Pancreas (tissue), 10 donors: Measurements from ENCODE around the gene TWNK. TPM values are rescaled to one million over a fixed set of nuclear protein-coding genes. Genes with fewer than 3 reads are reported as not detected.
A peak's percentile ranks its signal among the peaks of the same experiment; 100 is the strongest.

Experiments
- ATAC-seq, 4 donors: fragments of 200-7000 bp; cut with Tn5 transposase; one replicate each; pipeline versions ENCODE4 v1.8.0 to v1.9.1; 2020; ENCODE audit warnings: mild to moderate bottlenecking in 4 of 4, moderate library complexity in 4 of 4
- DNase-seq, 6 donors: peaks; one replicate each; pipeline ENCODE4 v3.0.0-alpha.2; 2020
- FAIRE-seq: peaks from 2 replicates; lab custom pipeline; 2012; peaks lifted over from hg19 to GRCh38; lab: Jason Lieb, UNC
- H3K27ac ChIP-seq, 4 donors: fragments of 200-600 bp; sonication (generic); 1 replicate in 3 of 4; 2 replicates in 1 of 4; pipeline versions ENCODE4 v1.5.0 to v1.8.0; 2020
- H3K27me3 ChIP-seq, 4 donors: fragments of 200-600 bp; one replicate each; pipeline ENCODE4 v1.8.0; 2021
- H3K36me3 ChIP-seq, 3 donors: fragments of 200-600 bp; sonication (generic) in 1 of 3; one replicate each; pipeline versions ENCODE4 v1.5.0 to v1.8.0; 2020 to 2021
- H3K4me1 ChIP-seq, 3 donors: fragments of 200-600 bp; one replicate each; pipeline ENCODE4 v1.8.0; 2021
- H3K4me3 ChIP-seq, 4 donors: fragments of 200-600 bp; sonication (generic) in 2 of 4; one replicate each; pipeline versions ENCODE4 v1.5.0 to v1.8.0; 2020 to 2021
- H3K9me3 ChIP-seq, 4 donors: fragments of 200-600 bp; one replicate each; pipeline ENCODE4 v1.8.0; 2021
- CTCF ChIP-seq, 4 donors: fragments of 200-600 bp; sonication (generic) in 3 of 4; IDR thresholded peaks; one replicate each; pipeline versions ENCODE4 v1.5.0 to v1.8.0; 2021; ENCODE audit warnings: antibody characterized with exemption in 4 of 4
- WGBS, 2 donors: extraction: QIAGEN DNeasy Blood & Tissue Kit; methylation state at CpG; one replicate each; pipeline ENCODE4 v1.1.7; 2013; 5-methylcytosine and 5-hydroxymethylcytosine counted together
- intact Hi-C, 3 donors: fragments of 100-400 bp; cut with DNase I; formaldehyde crosslinking; loops; one replicate each; pipeline versions ENCODE4 v1.11.1 to v1.14.2; 2022
- polyA plus RNA-seq, 2 donors: library from polyadenylated mRNA; stranded (reverse); fragments of 200-250 nt; gene quantifications; one replicate each; pipeline ENCODE4 v1.2.3, GENCODE V29; 2013
- total RNA-seq, 6 donors: library from RNA; stranded (reverse); fragmentation: NEBNext Ultra II Directional in 4 of 6; extraction: Animal tissue kit (Norgen Biotek cat#: 25700) in 4 of 6; gene quantifications; one replicate each; pipeline versions ENCODE4 v1.2.1 to v1.2.4, GENCODE V29; 2021 to 2023
- donor health status: healthy with polysubstance abuse.
- donor health status: DM: no; HTN: no; CAD: no; lungs with moderate emphysema.
- donor health status: DM: no; HTN: no; CAD: no.
- donor health status: control.
- donor health status: control.
- donor health status: Bipolar disorder and iron deficiency.
- donor health status: DM: yes; HTN: yes; CAD: no.
- donor health status: DM: no; HTN: no; CAD: no.
- donor health status: DM: no; HTN: no; CAD: no.
- donor health status: DM: yes; HTN: yes; CAD: no.

TWNK gene
- total and polyA plus RNA-seq, 8 donors: 1.7 to 5.4 (median 3.3) TPM

- Histone ChIP-seq H3K4me1 (peaks cover 0 to 9% (median 8%) of the 10 kb centered on the region in 3 donors), H3K9me3 (no peaks in the 10 kb centered on the region), H3K4me3 (no peak overlapping the region), H3K27ac (no peak overlapping the region), H3K36me3 (peaks cover 0 to 19% (median 6%) of the 10 kb centered on the region in 3 donors), H3K27me3 (no peaks in the 10 kb centered on the region)
- no peak for DNase-seq
- no peak for TF ChIP-seq CTCF (IDR thresholded peaks at IDR 0.05)
- ATAC-seq: no peak
- WGBS, 2 donors: 84 to 85% methylated on average over 5 of the region's 5 CpGs
- FAIRE-seq: no peak
- intact Hi-C loops: no loop called here
Observed at GRCh38 chr10:100981178-100981772, 6.1 kb upstream of the TWNK start.

GRCh38 chr10:100982916-100983830, 4.2 kb upstream of the TWNK start:
- ATAC-seq (no peak), DNase-seq (peak in 4 of 6 donors; percentile 10 to 75 (median 34)), FAIRE-seq (no peak)
- WGBS, 2 donors: 86 to 88% methylated on average over 24 of the region's 24 CpGs
- no peak overlapping the region for H3K27ac ChIP-seq
- TF ChIP-seq CTCF (IDR thresholded peaks at IDR 0.05): no peak
- peaks cover 0 to 18% (median 6%) of the 10 kb centered on the region in 3 donors for H3K36me3 ChIP-seq
- H3K4me3 ChIP-seq: no peak overlapping the region
- no peaks in the 10 kb centered on the region for H3K9me3 ChIP-seq
- intact Hi-C loops: no loop called here
- no peaks in the 10 kb centered on the region for H3K27me3 ChIP-seq
- H3K4me1 ChIP-seq: peaks cover 4 to 16% (median 13%) of the 10 kb centered on the region in 3 donors

- Histone ChIP-seq H3K9me3 (no peaks in the 10 kb centered on the region), H3K27ac (no peak overlapping the region), H3K4me1 (peaks cover 7 to 25% (median 14%) of the 10 kb centered on the region in 3 donors), H3K4me3 (no peak overlapping the region), H3K27me3 (no peaks in the 10 kb centered on the region), H3K36me3 (peaks cover 0 to 9% (median 4%) of the 10 kb centered on the region in 3 donors)
- no peak for TF ChIP-seq CTCF (IDR thresholded peaks at IDR 0.05)
- ATAC-seq (no peak), DNase-seq (peak in 4 of 6 donors; percentile 10 to 35 (median 22)), FAIRE-seq (no peak)
- intact Hi-C loops: no loop called here
- WGBS, 2 donors: 72 to 81% methylated on average over 10 to 13 of the region's 13 CpGs
Observed at GRCh38 chr10:100983868-100984671, 3.3 kb upstream of the TWNK start.

GRCh38 chr10:100984672-100985177, 2.6 kb upstream of the TWNK start:
- WGBS, 2 donors: 71 to 76% methylated on average over 2 of the region's 2 CpGs
- no peak for TF ChIP-seq CTCF (IDR thresholded peaks at IDR 0.05)
- no peak overlapping the region for H3K27ac ChIP-seq
- no peak overlapping the region for H3K4me3 ChIP-seq
- ATAC-seq (no peak), FAIRE-seq (no peak), DNase-seq (peak in 2 of 6 donors; percentile 13 to 27)
- intact Hi-C loops: no loop called here
- H3K27me3 ChIP-seq: no peaks in the 10 kb centered on the region
- H3K9me3 ChIP-seq: no peaks in the 10 kb centered on the region
- peaks cover 0 to 5% (median 3%) of the 10 kb centered on the region in 3 donors for H3K36me3 ChIP-seq
- H3K4me1 ChIP-seq: peaks cover 7 to 27% (median 14%) of the 10 kb centered on the region in 3 donors
